Endothelial cell of hepatic sinusoid (primary cell): ENCODE results near the gene XRCC1.
"Not testable (repeated sequence)": the region's sequence is repeated elsewhere in the genome, so short reads cannot be mapped to it uniquely, and the experiment has no call there.

Experiments used
- in situ Hi-C: cut with HindIII; loops from 2 replicates; pipeline ENCODE4 v1.10.0; 2017; ENCODE audit warnings: low sequenced_read_pairs

Gene XRCC1

GRCh38 chr19:43600326-43600725, 25.0 kb upstream of the XRCC1 start:
- in situ Hi-C loops = not testable (repeated sequence)

- in situ Hi-C loops = no loop called here
These were observed 24.4 kb upstream of the XRCC1 start for GRCh38 chr19:43599635-43600295.

GRCh38 chr19:43598445-43599240, 23.3 kb upstream of the XRCC1 start:
- in situ Hi-C loops = no loop called here

- in situ Hi-C loops = no loop called here
These were observed 22.5 kb upstream of the XRCC1 start for GRCh38 chr19:43597876-43598275.

- in situ Hi-C loops = no loop called here
These were observed 21.6 kb upstream of the XRCC1 start for GRCh38 chr19:43596842-43597461.

GRCh38 chr19:43595999-43596841, 20.9 kb upstream of the XRCC1 start, which contains the start of the genes IRGQ and ZNF576:
TSS of gene IRGQ (minus strand) at chr19:43596134. CDS start at chr19:43595338, 796 bp downstream.
TSS of gene ZNF576 (plus strand) at chr19:43596595. CDS start at chr19:43597109, 514 bp downstream.
- in situ Hi-C loops = no loop called here

- in situ Hi-C loops = no loop called here
These were observed 20.3 kb upstream of the XRCC1 start for GRCh38 chr19:43595605-43595998.

GRCh38 chr19:43594710-43595604, 19.6 kb upstream of the XRCC1 start:
- in situ Hi-C loops = no loop called here

- in situ Hi-C loops = no loop called here
These were observed 18.9 kb upstream of the XRCC1 start for GRCh38 chr19:43594081-43594697.

- in situ Hi-C loops = no loop called here
These were observed 17.5 kb upstream of the XRCC1 start for GRCh38 chr19:43592800-43593350.

- in situ Hi-C loops = no loop called here
These were observed 16.8 kb upstream of the XRCC1 start for GRCh38 chr19:43591904-43592772.

- in situ Hi-C loops = no loop called here
These were observed 14.4 kb upstream of the XRCC1 start for GRCh38 chr19:43589678-43590077.

GRCh38 chr19:43589277-43589676, 13.9 kb upstream of the XRCC1 start:
- in situ Hi-C loops = no loop called here

- in situ Hi-C loops = not testable (repeated sequence)
These were observed 11.7 kb upstream of the XRCC1 start for GRCh38 chr19:43587029-43587428.

- in situ Hi-C loops = no loop called here
These were observed 11.0 kb upstream of the XRCC1 start for GRCh38 chr19:43586346-43586745.

GRCh38 chr19:43584484-43584883, 9.2 kb upstream of the XRCC1 start:
- in situ Hi-C loops = no loop called here

- in situ Hi-C loops = no loop called here
These were observed 7.2 kb upstream of the XRCC1 start for GRCh38 chr19:43582495-43582894.

GRCh38 chr19:43581467-43581866, 6.1 kb upstream of the XRCC1 start:
- in situ Hi-C loops = no loop called here
